GM23248 (cell line): Measurements from ENCODE around the gene HMGCLL1.

ENCODE experiments used
- EZH2 ChIP-seq: fragments of 200-600 bp; sonication (generic); IDR thresholded peaks from 2 replicates; pipeline ENCODE4 v1.6.1; 2018; ENCODE audit warnings: antibody characterized with exemption, mild to moderate bottlenecking; ENCODE audit not compliant: insufficient read depth, poor library complexity, severe bottlenecking
- EZH2phosphoT487 ChIP-seq: fragments of 200-600 bp; sonication (generic); IDR thresholded peaks from 2 replicates; pipeline ENCODE4 v1.6.1; 2018; ENCODE audit warnings: antibody characterized with exemption, moderate library complexity, mild to moderate bottlenecking, low read depth; ENCODE audit not compliant: insufficient read depth

- TF ChIP-seq EZH2phosphoT487 (no peak), EZH2 (no peak)
Measured at GRCh38 chr6:55545791-55546190, 33.2 kb downstream of the HMGCLL1 start.
